H9 (cell line): ENCODE measurements around the gene HILPDA. TPM values are rescaled to one million over a fixed set of nuclear protein-coding genes. Genes with fewer than 3 reads are reported as not detected.

ENCODE experiments used
- DNase-seq: peaks from one replicate; pipeline ENCODE4 v3.0.0-alpha.2; 2017
- H2AFZ ChIP-seq: one replicate; pipeline ENCODE4 v1.6.1; 2013; ENCODE audit warnings: mild to moderate bottlenecking, low read length, control low read depth, moderate library complexity
- H2AK5ac ChIP-seq: 2 replicates; pipeline ENCODE4 v1.6.1; 2013; ENCODE audit warnings: low read length, control low read depth, mixed read lengths; ENCODE audit not compliant: insufficient read length
- H2BK120ac ChIP-seq: one replicate; pipeline ENCODE4 v1.6.1; 2013; ENCODE audit warnings: low read depth, mild to moderate bottlenecking, low read length, control low read depth, inconsistent platforms; ENCODE audit not compliant: poor library complexity, severe bottlenecking
- H2BK12ac ChIP-seq: 2 replicates; pipeline ENCODE4 v1.6.1; 2013; ENCODE audit warnings: low read length, control low read depth, mixed read lengths, low read depth; ENCODE audit not compliant: insufficient read length
- H2BK15ac ChIP-seq: 2 replicates; pipeline ENCODE4 v1.6.1; 2013; ENCODE audit warnings: low read depth, low read length, control low read depth
- H2BK20ac ChIP-seq: one replicate; pipeline ENCODE4 v1.6.1; 2013; ENCODE audit warnings: low read depth, mild to moderate bottlenecking, low read length, control low read depth, inconsistent platforms; ENCODE audit not compliant: poor library complexity, severe bottlenecking
- H2BK5ac ChIP-seq: 2 replicates; pipeline ENCODE4 v1.6.1; 2013; ENCODE audit warnings: low read length, control low read depth, mixed read lengths; ENCODE audit not compliant: insufficient read length
- H3K14ac ChIP-seq: 2 replicates; pipeline ENCODE4 v1.6.1; 2013; ENCODE audit warnings: low read length, control low read depth; ENCODE audit not compliant: insufficient read depth
- H3K18ac ChIP-seq: 2 replicates; pipeline ENCODE4 v1.6.1; 2013; ENCODE audit warnings: low read depth, mild to moderate bottlenecking, mixed read lengths, low read length, control low read depth; ENCODE audit not compliant: insufficient read length
- H3K23ac ChIP-seq: 2 replicates; pipeline ENCODE4 v1.6.1; 2013; ENCODE audit warnings: low read length, control low read depth, mixed read lengths, low read depth; ENCODE audit not compliant: insufficient read length
- H3K23me2 ChIP-seq: 2 replicates; pipeline ENCODE4 v1.6.1; 2013; ENCODE audit warnings: low read depth, mild to moderate bottlenecking, mixed read lengths, low read length, control low read depth; ENCODE audit not compliant: insufficient read length, poor library complexity, severe bottlenecking
- H3K27ac ChIP-seq: 2 replicates; pipeline ENCODE4 v1.5.1; 2013; ENCODE audit warnings: low read length, control low read depth, mixed read lengths, low read depth; ENCODE audit not compliant: insufficient read length
- H3K27me3 ChIP-seq: 2 replicates; pipeline ENCODE4 v1.6.1; 2013; ENCODE audit warnings: low read length, control low read depth, inconsistent platforms; ENCODE audit not compliant: insufficient read depth
- H3K4ac ChIP-seq: 2 replicates; pipeline ENCODE4 v1.6.1; 2013; ENCODE audit warnings: low read depth, mild to moderate bottlenecking, control low read depth, inconsistent platforms, low read length, moderate library complexity
- H3K4me1 ChIP-seq: 2 replicates; pipeline ENCODE4 v1.6.1; 2013; ENCODE audit warnings: low read length, control low read depth, inconsistent platforms; ENCODE audit not compliant: insufficient read depth
- H3K4me2 ChIP-seq: 2 replicates; pipeline ENCODE4 v1.6.1; 2013; ENCODE audit warnings: low read length, control low read depth, mixed read lengths; ENCODE audit not compliant: insufficient read length, insufficient read depth
- H3K56ac ChIP-seq: 2 replicates; pipeline ENCODE4 v1.6.1; 2013; ENCODE audit warnings: low read depth, mild to moderate bottlenecking, mixed read lengths, low read length, control low read depth; ENCODE audit not compliant: insufficient read length
- H3K79me1 ChIP-seq: 2 replicates; pipeline ENCODE4 v1.6.1; 2013; ENCODE audit warnings: low read depth, mild to moderate bottlenecking, moderate library complexity, low read length, control low read depth, inconsistent platforms; ENCODE audit not compliant: insufficient read depth, poor library complexity, severe bottlenecking
- H3K79me2 ChIP-seq: 2 replicates; pipeline ENCODE4 v1.6.1; 2013; ENCODE audit warnings: low read length, control low read depth, inconsistent platforms; ENCODE audit not compliant: insufficient read depth
- H3K9ac ChIP-seq: 2 replicates; pipeline ENCODE4 v1.6.1; 2013; ENCODE audit warnings: low read length, control low read depth, mixed read lengths; ENCODE audit not compliant: insufficient read length; ENCODE audit errors: extremely low read depth
- H3K9me3 ChIP-seq: one replicate; pipeline ENCODE4 v1.6.1; 2013; ENCODE audit warnings: low read depth, low read length, inconsistent platforms; ENCODE audit not compliant: control insufficient read depth
- H3T11ph ChIP-seq: one replicate; pipeline ENCODE4 v1.6.1; 2013; ENCODE audit warnings: mild to moderate bottlenecking, low read length, control low read depth, inconsistent platforms
- H4K20me1 ChIP-seq: one replicate; pipeline ENCODE4 v1.6.1; 2013; ENCODE audit not compliant: control insufficient read depth, insufficient read length, insufficient read depth
- H4K5ac ChIP-seq: 2 replicates; pipeline ENCODE4 v1.6.1; 2013; ENCODE audit warnings: low read depth, mild to moderate bottlenecking, mixed read lengths, low read length, control low read depth; ENCODE audit not compliant: insufficient read length
- H4K8ac ChIP-seq: replicated peaks from 2 replicates; pipeline ENCODE4 v1.6.1; 2013; ENCODE audit warnings: low read length, control low read depth, mixed read lengths, low read depth; ENCODE audit not compliant: insufficient read length
- H4K91ac ChIP-seq: 2 replicates; pipeline ENCODE4 v1.6.1; 2013; ENCODE audit warnings: low read depth, mild to moderate bottlenecking, moderate library complexity, mixed read lengths, low read length, control low read depth; ENCODE audit not compliant: insufficient read length
- H3K27ac Mint-ChIP-seq, 3 experiments: 2 replicates in 2 of 3; 3 replicates in 1 of 3; pipeline ENCODE4 v1.8.0; 2020 to 2021; ENCODE audit warnings: mixed read lengths in 3 of 3, mild to moderate bottlenecking in 1 of 3, moderate library complexity in 1 of 3
- H3K27me3 Mint-ChIP-seq: 2 replicates; pipeline ENCODE4 v1.8.0; 2021; ENCODE audit warnings: low read depth, mild to moderate bottlenecking, moderate library complexity, mixed read lengths
- H3K36me3 Mint-ChIP-seq, 3 experiments: 2 replicates in 2 of 3; 3 replicates in 1 of 3; pipeline ENCODE4 v1.8.0; 2020 to 2021; ENCODE audit warnings: low read depth in 3 of 3, mixed read lengths in 3 of 3; ENCODE audit not compliant: insufficient read depth in 1 of 3
- H3K4me1 Mint-ChIP-seq, 2 experiments: 2 replicates each; pipeline ENCODE4 v1.8.0; 2020; ENCODE audit warnings: mixed read lengths in 2 of 2
- H3K4me3 Mint-ChIP-seq, 2 experiments: 2 replicates in 1 of 2; 3 replicates in 1 of 2; pipeline ENCODE4 v1.8.0; 2020 to 2021; ENCODE audit warnings: mild to moderate bottlenecking in 2 of 2, mixed read lengths in 2 of 2, moderate library complexity in 1 of 2
- H3K9me3 Mint-ChIP-seq, 2 experiments: 2 replicates in 1 of 2; 3 replicates in 1 of 2; pipeline ENCODE4 v1.8.0; 2020; ENCODE audit warnings: mild to moderate bottlenecking in 2 of 2, mixed read lengths in 2 of 2, moderate library complexity in 1 of 2
- WGBS: extraction: QIAGEN DNeasy Blood & Tissue Kit; methylation state at CpG from one replicate; pipeline ENCODE4 v1.1.7; 2013; ENCODE audit warnings: missing lambda C conversion rate, low lambda C conversion rate, mixed read lengths; ENCODE audit not compliant: insufficient read length; ENCODE audit errors: extremely low coverage; 5-methylcytosine and 5-hydroxymethylcytosine counted together
- total RNA-seq: library from RNA; stranded (reverse); gene quantifications from 2 replicates; pipeline ENCODE4 v1.2.1, GENCODE V29; 2021
- TF ChIP-seq, protein P1 (sequence below): fragments of 200-600 bp; sonication (generic); conservative IDR thresholded peaks from 3 replicates; pipeline ENCODE4 v1.8.0; 2021; ENCODE audit warnings: antibody characterized with exemption, mild to moderate bottlenecking

Gene HILPDA
- total RNA-seq, 1 experiment from 2014 or later: 23.3 TPM

DNA sequence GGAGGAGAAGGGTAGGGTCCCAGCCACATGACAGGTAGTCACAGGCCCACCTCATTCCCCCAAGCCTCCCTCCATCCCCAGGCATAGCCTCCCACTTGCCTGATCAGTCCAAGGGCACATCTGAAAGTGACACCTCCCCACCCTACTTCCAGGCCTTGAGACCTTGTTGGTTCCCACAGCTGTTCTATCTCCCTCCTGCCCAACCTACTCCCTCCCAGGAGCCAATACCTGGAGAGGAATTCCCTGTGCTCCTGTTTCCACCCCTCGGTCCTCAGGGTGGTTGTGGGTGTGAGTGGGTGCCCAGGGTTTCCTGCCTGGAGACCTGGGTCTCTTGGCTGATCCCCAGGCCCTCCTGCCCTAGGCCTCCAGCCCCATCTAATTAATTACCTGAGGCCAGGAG lies 34.3 kb upstream of the HILPDA start:
- no CpG with 5 or more reads among the region's 1 CpG for WGBS
- no peak overlapping the region for H2AFZ ChIP-seq
- H3K18ac ChIP-seq: no peak overlapping the region
- H3K4me1 Mint-ChIP-seq: no peaks in the 10 kb centered on the region
- TF ChIP-seq, protein P1, sequence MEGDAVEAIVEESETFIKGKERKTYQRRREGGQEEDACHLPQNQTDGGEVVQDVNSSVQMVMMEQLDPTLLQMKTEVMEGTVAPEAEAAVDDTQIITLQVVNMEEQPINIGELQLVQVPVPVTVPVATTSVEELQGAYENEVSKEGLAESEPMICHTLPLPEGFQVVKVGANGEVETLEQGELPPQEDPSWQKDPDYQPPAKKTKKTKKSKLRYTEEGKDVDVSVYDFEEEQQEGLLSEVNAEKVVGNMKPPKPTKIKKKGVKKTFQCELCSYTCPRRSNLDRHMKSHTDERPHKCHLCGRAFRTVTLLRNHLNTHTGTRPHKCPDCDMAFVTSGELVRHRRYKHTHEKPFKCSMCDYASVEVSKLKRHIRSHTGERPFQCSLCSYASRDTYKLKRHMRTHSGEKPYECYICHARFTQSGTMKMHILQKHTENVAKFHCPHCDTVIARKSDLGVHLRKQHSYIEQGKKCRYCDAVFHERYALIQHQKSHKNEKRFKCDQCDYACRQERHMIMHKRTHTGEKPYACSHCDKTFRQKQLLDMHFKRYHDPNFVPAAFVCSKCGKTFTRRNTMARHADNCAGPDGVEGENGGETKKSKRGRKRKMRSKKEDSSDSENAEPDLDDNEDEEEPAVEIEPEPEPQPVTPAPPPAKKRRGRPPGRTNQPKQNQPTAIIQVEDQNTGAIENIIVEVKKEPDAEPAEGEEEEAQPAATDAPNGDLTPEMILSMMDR: no peak
- H4K8ac ChIP-seq: no peak overlapping the region
- H3K23ac ChIP-seq: no peak overlapping the region
- no peak overlapping the region for H3K9ac ChIP-seq
- no peak overlapping the region for H2AK5ac ChIP-seq
- no peak overlapping the region for H3K27ac ChIP-seq
- DNase-seq: no peak
- no peak overlapping the region for H4K91ac ChIP-seq
- no peak overlapping the region for H2BK20ac ChIP-seq
- no peaks in the 10 kb centered on the region for H4K20me1 ChIP-seq
- H2BK5ac ChIP-seq: no peak overlapping the region
- no peak overlapping the region for H3K27ac Mint-ChIP-seq
- no peak overlapping the region for H3K56ac ChIP-seq
- H3K27me3 ChIP-seq: no peaks in the 10 kb centered on the region
- H3K79me1 ChIP-seq: no peaks in the 10 kb centered on the region
- H3K4ac ChIP-seq: no peak overlapping the region
- peaks cover 24% of the 10 kb centered on the region for H3K27me3 Mint-ChIP-seq
- H3K9me3 ChIP-seq: no peaks in the 10 kb centered on the region
- H2BK12ac ChIP-seq: no peak overlapping the region
- H3K36me3 Mint-ChIP-seq: no peaks in the 10 kb centered on the region
- H3K79me2 ChIP-seq: no peaks in the 10 kb centered on the region
- H3K9me3 Mint-ChIP-seq: no peaks in the 10 kb centered on the region
- no peak overlapping the region for H2BK15ac ChIP-seq
- H3K23me2 ChIP-seq: no peaks in the 10 kb centered on the region
- H3T11ph ChIP-seq: no peak overlapping the region
- no peak overlapping the region for H3K14ac ChIP-seq
- H4K5ac ChIP-seq: no peak overlapping the region
- H2BK120ac ChIP-seq: no peak overlapping the region
- no peaks in the 10 kb centered on the region for H3K4me1 ChIP-seq
- H3K4me2 ChIP-seq: no peak overlapping the region
- H3K4me3 Mint-ChIP-seq: no peak overlapping the region
